Stomach (tissue), 4 donors: ENCODE results near the gene ALKBH2.

ENCODE experiments used
- CTCF ChIP-seq, 7 experiments: fragments of 450-650 bp in 4 of 7; fragments of 200-600 bp in 3 of 7; sonication (generic) in 3 of 7; IDR thresholded peaks; one replicate each; pipeline ENCODE4 v1.5.1; 2016 to 2019; ENCODE audit warnings: antibody characterized with exemption in 7 of 7, control low read depth in 2 of 7, mild to moderate bottlenecking in 1 of 7
- POLR2A ChIP-seq, 4 donors: fragments of 450-650 bp; IDR thresholded peaks; one replicate each; pipeline ENCODE4 v1.6.1; 2016; ENCODE audit warnings: antibody characterized with exemption in 4 of 4, control low read depth in 2 of 4, mild to moderate bottlenecking in 1 of 4, moderate library complexity in 1 of 4
- POLR2AphosphoS5 ChIP-seq, 3 donors: sonication (generic); formaldehyde crosslinking; IDR thresholded peaks; one replicate each; pipeline ENCODE4 v1.6.1; 2016; ENCODE audit warnings: antibody characterized with exemption in 3 of 3

- TF ChIP-seq POLR2A (IDR thresholded peaks at IDR 0.05) = no peak
- TF ChIP-seq CTCF (IDR thresholded peaks at IDR 0.05) = no peak
- no peak for TF ChIP-seq POLR2AphosphoS5 (IDR thresholded peaks at IDR 0.05)
Measured at GRCh38 chr12:109047081-109047805, 46.0 kb downstream of the ALKBH2 start.
